ENCODE results near the gene TRMT1.
"Not testable (repeated sequence)": the region's sequence is repeated elsewhere in the genome, so short reads cannot be mapped to it uniquely, and the experiment has no call there.

Gene TRMT1

DNA sequence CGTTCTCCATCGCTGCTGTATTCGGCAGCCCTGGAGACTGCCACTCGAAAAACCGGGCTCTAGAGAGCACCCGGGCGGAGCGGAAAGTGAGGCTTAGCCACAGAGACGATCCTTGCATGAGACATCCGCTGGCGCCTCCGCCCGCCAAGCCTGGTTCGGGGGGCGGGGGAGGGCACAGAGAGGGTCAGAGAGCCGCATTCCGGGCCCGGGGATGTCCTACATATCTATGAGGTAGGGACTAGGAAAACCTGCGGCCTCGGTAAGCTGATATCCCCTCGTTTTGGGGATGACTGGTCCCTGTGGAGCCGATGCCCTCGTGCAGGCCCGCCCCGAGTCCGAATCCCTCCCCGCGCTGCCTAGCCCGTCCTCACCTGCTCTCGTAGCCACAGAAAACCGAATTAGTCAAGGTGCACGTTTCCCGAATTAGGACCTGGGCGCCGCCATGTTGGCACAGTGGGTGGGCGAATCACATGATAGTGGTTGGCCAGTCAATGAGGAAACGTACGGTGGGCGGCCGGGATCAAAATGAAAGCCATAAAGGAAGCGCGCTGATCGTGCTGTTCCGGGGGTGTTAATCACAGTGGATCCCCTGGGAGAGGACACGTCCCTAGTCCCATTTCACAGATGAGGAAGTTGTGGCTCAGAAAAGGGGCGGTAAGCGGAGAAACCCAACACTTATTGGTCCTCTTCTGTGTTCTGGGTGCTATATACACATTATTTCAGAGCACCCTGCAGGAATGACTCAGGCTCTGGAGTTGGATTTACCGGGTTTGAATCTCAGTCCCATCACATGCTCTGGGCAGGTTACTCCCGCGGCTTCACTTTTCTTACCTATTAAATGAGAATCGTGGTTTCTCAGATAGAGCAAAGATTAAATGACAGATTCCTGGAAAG lies at the start of gene TRMT1:
Gene TRMT1, minus strand, starts transcription at position 459 of the 894 bp plus-strand sequence. Its CDS starts 341 bp downstream, at position 118.
- peak; percentile 95 for DNase-seq

DNA sequence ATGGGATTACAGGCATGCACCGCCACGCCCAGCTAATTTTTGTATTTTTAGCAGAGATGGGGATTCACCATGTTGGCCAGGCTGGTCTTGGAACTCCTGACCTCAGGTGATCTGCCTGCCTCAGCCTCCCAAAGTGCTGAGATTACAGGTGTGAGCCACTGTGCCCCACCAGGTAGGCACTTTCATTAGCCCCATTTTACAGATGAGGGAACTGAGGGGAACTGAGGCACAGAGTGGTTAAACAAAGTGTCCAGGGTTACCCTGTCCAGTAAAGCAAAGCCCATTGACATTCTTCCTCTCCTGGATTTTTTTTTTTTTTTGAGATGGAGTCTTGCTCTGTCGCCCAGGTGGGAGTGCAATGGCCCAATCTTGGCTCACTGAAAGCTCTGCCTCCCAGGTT lies 49.6 kb upstream of the TRMT1 start:
- DNase-seq, result not testable (repeated sequence)

DNA sequence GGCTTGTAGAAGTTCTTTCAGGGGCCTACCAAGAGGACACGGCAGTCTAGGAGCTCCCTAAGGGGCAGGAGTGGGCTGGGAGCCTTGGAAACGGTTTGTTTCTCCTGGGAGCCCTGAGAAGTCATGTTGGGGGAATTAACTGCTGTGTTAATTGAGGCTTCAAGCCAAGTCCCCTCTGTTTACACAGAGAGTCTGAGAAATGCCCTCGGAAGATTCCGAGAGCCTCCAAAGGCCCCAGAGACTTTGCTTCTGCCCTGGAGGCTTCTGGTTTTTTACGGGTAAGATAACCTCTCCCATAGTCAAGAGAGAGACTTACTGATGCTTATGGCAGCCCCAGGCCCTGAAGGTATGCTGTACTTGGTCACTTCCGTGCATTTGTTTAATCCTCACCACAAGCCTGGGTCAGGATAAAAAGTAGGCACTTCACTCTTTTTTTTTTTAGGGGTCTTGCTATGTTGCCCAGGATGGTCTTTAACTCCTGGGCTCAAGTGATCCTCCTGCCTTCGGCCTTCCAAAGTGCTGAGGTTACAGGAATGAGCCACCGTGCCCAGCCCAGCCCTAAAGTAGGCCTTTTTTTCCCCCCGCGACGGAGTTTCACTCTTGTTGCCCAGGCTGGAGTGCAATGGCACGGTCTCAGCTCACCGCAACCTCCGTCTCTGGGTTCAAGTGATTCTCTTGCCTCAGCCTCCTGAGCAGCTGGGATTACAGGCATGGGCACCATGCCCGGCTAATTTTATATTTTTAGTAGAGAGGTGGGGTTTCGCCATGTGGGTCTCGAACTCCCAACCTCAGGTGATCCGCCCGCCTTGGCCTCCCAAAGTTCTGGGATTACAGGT lies 48.8 kb upstream of the TRMT1 start:
- DNase-seq, result no peak

DNA sequence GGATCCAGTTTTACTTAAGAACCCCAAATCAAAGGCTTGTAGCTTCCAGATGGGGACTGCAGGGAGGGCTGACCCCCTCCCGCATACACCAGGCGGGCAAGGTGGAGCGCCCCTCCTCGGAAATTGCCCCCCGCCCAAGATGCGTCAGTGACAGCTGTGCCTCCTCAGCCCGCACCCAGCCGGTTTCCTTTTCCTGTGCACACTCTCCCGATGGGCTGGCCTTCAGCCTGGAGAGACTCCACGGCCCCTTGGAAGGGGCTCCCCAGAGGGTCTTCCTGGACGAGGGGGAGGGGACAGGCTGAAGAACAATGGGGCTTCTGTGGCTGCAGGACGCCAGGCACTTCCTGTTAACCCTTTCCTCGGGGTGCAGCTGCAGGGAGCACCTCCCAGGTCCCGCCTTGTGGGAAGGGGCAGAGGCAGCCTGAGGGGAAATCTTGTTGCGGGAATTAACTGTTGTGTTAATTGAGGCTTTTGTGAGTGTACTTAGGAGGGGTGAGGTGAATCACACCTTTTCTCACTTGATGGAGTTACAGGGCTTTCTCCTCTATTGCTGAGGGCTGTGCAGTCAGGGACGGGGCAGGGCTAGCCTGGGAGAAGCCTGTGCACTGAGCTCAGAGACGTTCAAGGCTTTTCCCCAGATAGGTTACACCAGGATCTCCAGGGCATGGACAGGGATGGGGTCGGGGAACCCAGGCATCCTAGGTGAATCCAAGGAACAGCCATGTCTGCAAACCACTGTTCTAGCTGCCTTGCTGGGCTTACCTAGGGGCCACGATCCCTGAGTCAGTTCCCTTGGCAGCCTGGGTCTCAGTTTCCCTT lies 48.0 kb upstream of the TRMT1 start:
- DNase-seq, result no peak

DNA sequence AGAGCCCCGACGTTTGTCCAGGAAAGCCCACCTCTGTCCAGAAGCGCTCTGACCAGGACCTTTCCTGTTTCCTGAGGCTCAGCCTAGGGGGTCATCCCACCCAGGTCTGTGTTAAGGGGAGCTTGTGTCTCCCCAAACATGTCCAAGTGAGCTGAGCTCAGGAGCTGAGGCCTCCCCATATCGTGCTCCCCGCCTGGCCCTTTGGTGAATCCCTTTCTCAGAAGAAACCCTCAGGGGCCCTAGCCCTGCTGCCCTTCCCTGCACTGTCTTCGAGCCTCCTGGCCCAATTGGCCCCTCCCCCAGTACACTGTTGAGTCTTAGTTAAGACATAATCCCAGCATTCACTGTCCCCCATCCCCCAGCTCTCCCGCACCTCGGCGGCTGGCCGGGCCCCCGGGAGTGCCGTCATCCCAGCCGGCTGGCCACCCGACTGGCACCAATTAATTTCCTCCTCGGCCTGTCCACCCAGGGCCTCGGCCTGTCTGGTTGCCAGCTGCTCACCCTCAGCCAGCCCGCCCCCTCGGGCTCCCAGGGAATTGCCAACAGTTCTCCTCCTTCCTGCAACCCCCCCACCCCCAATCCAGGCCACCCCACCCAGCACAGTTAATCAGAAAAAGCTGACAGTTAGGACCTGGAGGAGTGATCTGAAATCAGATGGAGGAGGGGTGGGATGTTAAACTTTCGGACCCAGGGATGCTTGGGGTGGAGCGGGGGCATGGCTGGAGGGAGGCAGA lies 47.2 kb upstream of the TRMT1 start:
- DNase-seq, result peak; percentile 46

DNA sequence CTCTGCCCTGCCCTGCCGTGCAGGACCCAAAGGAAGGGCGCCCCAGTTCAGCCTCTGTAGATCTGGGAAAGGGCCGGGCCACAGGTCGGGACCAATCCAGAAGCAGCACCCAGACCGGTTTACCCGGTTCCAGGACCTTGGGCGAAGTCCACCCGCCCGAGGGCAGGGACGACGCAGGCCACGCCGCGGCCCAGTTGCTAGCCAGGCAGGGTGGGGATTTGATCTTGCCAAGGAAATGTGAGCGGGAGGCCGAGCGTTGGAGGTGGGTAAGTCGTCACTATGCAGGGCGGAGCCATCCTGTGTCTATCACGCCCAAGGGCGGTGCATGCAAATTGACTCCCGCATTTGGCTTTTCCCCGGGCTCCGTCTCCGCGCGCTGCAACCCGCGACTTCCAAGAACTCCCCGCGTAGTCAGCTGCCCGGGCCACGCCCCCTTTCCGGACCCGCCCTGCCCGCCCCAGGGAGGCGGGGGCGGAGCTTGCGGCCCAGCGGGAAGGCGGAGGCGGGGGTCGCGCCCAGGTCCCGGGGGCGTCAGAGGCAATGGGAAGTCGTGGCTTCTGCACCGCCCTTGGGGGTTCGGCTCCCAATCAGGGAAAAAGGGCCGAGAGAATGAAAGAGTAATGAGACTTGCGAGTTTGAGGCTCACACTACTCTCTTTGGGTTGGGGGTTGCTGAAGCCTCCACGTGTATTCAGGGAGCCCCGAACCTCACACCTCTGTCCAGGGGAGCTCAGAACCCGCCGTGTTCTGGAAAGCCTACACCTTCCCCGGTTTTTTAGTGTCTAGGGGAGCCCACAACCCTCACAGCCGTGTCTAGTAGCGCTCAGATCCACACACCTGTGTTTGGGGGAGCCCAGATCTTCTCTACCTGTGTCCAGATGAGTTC lies 46.4 kb upstream of the TRMT1 start:
- DNase-seq, result peak; percentile 96

DNA sequence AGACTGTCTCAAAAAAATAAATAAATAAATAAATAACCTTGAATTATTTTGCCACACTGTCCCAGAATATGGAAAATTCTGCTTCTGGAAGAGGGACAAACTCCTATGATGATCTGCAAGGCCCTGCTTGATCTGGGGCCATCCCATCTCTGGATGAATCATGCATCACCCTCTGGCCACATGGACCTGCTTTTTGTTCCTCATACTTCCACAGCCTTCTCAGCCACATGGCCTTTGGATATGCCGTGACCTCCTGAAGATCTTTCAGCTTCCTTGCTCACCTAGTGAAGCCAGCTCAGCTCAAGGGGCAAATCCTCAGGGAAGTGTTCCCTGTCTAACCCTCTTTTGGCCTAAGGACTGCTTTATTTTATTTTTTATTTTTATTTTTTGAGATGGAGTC lies 44.0 kb upstream of the TRMT1 start:
- DNase-seq, result peak; percentile 71

DNA sequence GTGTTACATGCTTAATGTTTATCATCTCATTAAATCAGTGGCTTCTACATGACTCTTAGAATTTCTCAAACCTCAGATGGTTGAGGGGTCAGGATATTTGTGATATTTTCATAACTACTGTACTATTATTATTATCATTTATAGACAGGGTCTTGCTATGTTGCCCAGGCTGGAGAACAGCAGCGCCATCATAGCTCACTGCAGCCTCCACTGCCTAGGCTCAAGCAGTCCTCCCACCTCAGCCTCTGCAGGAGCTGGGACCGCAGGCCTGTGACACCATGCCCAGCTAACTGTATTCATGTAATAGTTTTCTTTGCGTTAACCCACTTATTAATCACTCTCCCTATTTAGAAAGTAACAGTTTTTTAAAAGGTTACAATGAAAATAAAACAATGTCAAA lies 43.2 kb upstream of the TRMT1 start:
- DNase-seq, result no peak

DNA sequence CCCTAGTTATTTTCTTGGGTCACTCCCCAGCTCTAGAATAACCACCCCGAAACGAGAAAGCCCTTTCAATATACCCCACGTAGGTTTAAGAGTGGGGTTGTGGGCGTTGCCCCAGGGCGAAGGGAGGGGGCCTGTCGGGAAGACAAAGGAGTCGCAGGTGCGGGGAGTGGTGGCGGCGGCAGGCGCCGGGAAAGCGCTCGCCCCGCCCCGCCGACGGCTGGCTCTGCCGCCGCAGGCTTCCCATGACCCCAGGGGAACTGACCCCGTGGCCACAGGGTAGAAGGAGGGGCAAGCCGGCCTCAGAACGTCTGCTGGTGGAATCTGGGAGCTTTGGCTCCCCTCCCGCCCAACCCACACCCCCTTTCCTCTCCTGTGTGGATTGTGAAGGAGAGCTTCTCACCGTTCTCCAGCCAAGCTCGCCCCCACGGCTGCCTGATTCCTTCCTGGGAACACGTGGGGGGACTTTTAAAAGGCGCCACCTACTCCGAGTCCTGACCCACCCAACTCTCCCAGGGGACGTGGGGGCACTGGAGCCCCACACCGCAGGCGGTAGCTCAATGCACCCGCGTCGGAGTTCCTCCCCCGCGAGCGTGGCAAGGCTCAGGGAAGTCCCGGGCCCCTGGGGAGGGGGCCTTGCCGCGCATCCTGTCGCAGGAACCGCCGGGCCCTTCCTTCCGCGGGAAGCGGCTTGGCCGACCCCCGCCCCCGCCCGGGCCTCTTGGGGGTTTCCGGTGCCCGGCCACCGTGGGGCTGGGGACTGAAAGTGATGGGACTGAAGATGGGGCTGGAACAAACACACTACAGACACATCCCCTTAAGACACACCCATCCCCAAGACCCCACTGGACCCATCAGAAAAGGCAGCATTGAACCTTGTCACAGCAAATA lies 39.2 kb upstream of the TRMT1 start:
- peak; percentile 71 for DNase-seq

DNA sequence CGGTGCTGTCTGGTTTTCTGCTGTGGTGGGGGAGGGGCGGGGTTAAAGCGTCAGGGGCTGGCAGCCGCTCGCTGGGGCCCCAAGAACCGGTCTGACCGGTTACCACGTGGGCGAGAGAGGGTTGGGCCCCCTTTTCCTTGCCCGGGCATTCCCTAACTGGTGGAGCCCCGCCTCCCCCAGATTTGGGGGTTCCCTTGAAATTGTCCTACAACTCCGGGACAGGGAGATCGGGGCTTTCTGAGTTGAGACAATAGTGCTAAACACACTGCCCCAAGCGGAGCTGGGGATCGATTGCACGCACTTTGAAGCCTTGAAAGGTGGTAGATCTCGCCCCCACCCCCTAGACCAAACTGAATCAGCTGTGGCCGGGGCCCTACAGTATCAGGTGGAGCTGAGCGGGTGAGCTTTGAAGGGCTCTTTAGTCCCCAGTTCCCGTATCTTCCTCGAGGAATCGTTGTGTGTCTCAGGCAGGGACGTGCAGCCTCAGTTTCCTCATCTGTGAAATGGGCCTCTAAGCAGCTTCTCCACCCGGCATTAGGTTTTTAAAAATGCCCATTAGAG lies 38.5 kb upstream of the TRMT1 start:
- DNase-seq, result peak; percentile 80

DNA sequence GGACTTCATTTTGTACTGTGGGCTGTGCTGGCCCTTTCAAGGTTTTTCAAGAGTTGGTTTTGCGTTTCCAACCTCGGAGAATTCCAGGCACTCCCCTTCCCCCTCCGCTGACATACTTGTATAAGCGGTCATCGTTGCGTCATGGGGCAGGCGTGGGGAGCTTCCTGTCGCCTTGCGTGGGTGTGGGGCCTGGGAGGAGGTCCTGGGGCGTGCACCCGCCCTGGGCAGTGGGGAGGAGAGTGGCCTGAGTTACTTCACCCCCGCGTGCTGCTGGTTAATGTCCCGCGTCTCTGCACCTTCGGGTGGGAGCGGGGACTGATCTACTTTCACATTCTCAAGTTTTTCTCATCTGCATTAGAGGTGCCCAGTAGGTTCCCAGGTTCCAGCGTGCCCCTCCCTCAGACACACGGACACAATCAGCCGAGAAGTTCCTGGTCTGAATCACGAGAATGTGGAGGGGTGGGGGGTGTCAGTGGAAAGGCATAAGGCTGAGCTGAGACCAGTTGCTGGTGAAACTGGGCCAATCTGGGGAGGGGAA lies 37.8 kb upstream of the TRMT1 start:
- peak; percentile 99 for DNase-seq

DNA sequence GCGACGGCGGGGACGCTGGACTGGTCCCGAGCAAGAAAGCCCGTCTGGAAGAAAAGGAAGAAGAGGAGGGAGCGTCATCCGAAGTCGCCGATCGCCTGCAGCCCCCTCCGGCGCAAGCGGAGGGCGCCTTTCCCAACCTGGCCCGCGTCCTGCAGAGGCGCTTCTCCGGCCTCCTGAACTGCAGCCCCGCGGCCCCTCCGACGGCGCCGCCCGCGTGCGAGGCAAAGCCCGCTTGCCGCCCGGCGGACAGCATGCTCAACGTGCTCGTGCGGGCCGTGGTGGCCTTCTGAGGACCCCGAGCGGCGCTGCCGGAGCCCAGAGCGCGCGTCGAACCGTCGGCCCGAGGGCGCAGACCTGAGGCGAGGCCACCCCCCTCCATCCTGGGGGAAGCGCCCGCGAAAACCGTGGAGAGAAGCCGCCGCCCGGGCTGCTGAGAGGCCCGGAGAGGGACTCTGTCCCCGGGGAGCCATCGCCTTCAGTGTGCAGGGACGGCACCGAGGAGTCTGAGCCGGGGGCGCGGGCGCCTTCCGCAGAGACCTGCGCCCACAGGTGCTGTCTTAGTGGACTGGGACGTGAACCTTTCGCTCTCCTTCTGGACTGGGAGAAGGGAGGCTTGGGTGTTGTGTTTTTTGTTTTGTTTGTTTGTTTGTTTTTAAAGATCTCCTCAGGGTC lies 37.2 kb upstream of the TRMT1 start:
- DNase-seq, result peak; percentile 41

DNA sequence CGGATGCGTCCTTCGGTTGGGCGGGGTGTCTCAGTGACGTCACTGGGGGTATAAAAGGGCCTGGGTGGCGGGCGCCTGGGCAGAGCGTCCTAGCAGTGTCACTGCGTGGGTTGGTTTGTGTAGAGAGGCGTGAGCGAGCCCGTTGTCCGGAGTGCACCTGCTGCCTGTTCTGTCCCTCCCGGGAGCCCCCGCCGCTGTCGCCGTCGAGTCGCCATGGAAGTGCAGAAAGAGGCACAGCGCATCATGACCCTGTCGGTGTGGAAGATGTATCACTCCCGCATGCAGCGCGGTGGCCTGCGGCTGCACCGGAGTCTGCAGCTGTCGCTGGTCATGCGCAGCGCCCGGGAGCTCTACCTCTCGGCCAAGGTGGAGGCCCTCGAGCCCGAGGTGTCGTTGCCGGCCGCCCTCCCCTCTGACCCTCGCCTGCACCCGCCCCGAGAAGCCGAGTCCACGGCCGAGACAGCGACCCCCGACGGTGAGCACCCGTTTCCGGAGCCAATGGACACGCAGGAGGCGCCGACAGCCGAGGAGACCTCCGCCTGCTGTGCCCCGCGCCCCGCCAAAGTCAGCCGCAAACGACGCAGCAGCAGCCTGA lies 36.5 kb upstream of the TRMT1 start:
- peak; percentile 99 for DNase-seq

DNA sequence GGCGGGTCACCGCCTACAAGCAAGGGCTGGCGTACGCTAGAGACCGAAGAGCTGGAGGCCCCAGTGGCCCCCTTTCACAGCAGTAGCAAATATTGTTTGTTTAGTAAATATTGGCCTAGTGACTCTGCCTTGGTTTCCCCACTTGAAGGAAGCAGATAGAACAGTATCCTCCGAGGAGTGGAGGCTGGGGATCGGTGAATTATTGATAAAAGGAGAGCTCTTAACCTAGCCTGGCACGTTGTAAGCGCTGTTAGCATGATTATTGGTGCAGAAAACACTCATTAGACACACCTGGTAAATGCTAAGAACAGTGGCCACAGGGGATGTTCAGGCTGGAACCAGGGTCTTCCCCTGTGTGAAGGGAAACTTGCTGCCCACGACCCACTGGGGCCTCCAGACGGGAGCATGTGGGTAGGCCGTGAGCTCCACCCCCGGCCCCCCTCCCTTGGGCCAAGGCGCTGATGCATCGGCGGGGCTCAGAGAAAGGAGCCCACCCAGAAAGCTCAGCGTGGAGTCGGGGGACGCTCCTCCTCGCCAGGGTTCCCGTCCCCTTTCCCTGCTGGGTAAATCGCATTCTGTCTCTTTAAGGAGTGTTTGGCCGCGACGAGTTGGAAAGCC lies 35.9 kb upstream of the TRMT1 start:
- no peak for DNase-seq

DNA sequence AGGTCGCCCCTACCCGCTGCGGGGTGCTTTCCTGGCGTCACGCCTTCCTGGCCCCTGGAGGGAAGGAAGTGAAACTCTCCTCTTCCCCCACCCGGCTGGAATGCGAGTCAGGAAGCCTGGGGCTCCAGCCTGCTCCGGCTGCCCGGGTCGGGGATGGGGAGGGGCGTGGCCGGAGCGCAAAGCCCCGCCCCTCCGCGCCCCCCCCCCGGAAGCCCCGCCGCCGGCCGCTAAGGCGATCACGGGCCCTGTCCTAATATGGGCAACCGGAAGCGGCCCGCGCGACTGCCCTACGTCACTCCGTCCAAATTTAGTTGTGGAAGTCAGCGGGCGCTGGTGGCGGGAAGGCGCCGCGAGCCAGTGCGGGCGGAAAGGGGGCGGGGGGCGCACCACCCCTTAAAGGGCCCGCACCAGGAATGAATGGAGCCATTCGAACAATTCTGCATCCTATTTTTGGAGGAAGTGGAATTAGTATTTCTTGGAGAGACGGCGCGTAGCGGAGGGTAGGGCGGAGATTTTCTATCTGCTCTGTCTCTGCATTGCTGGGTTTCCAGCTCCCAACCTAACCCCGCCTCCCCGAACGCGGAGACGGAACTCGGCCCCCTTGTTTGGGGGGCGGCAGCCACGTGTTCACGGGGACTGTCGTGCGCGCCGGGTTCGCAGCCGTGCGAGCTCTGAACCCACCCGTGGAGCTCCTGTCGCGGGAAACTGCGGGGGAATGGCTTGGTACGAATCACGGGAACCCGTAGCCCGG lies 35.2 kb upstream of the TRMT1 start:
- peak; percentile 99 for DNase-seq

DNA sequence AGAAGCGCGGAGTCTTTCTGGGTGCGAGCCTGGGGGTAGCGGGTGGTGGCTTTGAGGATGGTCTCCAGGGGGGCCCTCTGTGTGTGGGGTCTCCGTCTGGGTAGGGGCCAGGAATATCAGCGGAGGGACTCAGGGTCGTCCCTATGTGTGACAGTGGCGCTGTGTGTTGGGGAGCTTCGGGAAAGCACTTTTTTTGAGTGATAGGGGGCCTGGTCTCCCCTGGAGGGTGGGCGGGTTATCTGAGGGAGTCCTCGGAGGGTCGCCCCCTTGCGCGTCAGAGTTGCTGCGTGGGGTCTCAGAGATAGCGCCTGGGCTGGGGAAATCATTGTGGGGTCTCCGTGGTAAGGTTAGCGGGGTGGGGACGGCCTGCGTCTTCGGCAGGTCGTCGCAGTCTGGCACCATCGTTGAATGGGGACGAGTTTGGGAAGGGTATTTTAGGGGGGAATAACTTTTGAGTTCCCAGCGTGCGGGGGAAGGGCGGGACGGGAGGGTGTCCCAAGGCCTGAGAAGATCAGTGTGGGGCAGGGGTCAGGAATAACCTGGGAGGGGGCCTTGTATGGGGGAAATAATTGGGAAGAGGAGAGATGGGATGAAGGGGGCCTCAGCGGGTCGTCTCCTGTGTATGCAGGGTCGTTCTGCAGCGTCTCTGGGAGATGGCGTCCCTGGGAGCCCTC lies 34.5 kb upstream of the TRMT1 start:
- DNase-seq, result no peak
